Lower leg skin (tissue), 3 donors: ENCODE data around the gene ARMC12.

ENCODE experiments used
- POLR2A ChIP-seq, 2 donors: fragments of 450-650 bp; IDR thresholded peaks; one replicate each; pipeline ENCODE4 v1.6.1; 2016 to 2017; ENCODE audit warnings: antibody characterized with exemption in 2 of 2, mild to moderate bottlenecking in 1 of 2, moderate library complexity in 1 of 2
- TF ChIP-seq, protein P1 (sequence below), 3 donors: fragments of 450-650 bp; IDR thresholded peaks; one replicate each; pipeline ENCODE4 v1.5.1; 2016; ENCODE audit warnings: antibody characterized with exemption in 3 of 3, mild to moderate bottlenecking in 3 of 3, moderate library complexity in 2 of 3

DNA sequence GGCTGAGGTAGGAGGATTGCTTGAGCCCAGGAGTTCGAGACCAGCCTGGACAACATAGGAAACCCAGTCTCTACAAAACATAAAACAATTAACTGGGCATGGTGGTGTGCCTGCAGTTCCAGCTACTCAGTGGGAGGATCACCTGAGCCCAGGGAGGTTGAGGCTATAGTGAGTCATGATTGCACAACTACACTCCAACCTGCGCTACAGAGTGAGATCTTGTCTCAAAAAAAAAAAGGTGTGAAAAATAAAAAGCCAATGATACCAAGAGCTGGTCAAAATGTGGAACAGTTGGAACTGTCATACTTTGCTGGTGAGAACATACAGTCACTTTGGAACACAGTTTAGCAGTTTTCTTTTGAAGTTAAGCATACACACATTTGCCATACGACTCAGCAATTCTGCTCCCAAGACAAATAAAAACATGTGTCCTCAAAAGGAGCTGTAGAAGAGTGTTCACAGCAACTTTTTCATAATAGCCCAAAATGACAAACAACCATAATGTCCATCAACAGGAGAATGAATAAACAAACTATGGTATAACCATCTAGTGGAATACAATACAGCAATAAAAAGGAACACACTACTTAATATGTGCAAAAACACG, 26.5 kb upstream of the ARMC12 start:
- TF ChIP-seq, protein P1, sequence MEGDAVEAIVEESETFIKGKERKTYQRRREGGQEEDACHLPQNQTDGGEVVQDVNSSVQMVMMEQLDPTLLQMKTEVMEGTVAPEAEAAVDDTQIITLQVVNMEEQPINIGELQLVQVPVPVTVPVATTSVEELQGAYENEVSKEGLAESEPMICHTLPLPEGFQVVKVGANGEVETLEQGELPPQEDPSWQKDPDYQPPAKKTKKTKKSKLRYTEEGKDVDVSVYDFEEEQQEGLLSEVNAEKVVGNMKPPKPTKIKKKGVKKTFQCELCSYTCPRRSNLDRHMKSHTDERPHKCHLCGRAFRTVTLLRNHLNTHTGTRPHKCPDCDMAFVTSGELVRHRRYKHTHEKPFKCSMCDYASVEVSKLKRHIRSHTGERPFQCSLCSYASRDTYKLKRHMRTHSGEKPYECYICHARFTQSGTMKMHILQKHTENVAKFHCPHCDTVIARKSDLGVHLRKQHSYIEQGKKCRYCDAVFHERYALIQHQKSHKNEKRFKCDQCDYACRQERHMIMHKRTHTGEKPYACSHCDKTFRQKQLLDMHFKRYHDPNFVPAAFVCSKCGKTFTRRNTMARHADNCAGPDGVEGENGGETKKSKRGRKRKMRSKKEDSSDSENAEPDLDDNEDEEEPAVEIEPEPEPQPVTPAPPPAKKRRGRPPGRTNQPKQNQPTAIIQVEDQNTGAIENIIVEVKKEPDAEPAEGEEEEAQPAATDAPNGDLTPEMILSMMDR (IDR thresholded peaks at IDR 0.05): no peak
- TF ChIP-seq POLR2A (IDR thresholded peaks at IDR 0.05): no peak
